Fibroblast of skin of right quadriceps (primary cell): ENCODE data around the gene VGLL4.

Experiments used
- DNase-seq: peaks from one replicate; pipeline ENCODE4 v3.0.0-alpha.2; 2013

The VGLL4 gene

GRCh38 chr3:11625376-11626083 lies 18.2 kb downstream of the VGLL4 start:
- DNase-seq = no peak

- DNase-seq = no peak
These were observed 18.9 kb downstream of the VGLL4 start for GRCh38 chr3:11624704-11625375.

- DNase-seq = peak; percentile 47
These were observed 19.6 kb downstream of the VGLL4 start for GRCh38 chr3:11624161-11624560.

GRCh38 chr3:11622586-11623550 lies 20.8 kb downstream of the VGLL4 start:
- DNase-seq = no peak

GRCh38 chr3:11621077-11621476 lies 22.6 kb downstream of the VGLL4 start:
- no peak for DNase-seq

GRCh38 chr3:11619946-11620652 lies 23.6 kb downstream of the VGLL4 start:
- no peak for DNase-seq

GRCh38 chr3:11619461-11619860 lies 24.3 kb downstream of the VGLL4 start:
- DNase-seq = no peak

GRCh38 chr3:11618904-11619303 lies 24.8 kb downstream of the VGLL4 start:
- no peak for DNase-seq

- DNase-seq = no peak
These were observed 27.2 kb downstream of the VGLL4 start for GRCh38 chr3:11616551-11616950.

- DNase-seq = peak; percentile 49
These were observed 29.7 kb downstream of the VGLL4 start for GRCh38 chr3:11613851-11614487.

GRCh38 chr3:11613319-11613718 lies 30.4 kb downstream of the VGLL4 start:
- peak; percentile 33 for DNase-seq

GRCh38 chr3:11612515-11613188 lies 31.1 kb downstream of the VGLL4 start:
- peak; percentile 70 for DNase-seq

- DNase-seq = peak; percentile 28
These were observed 32.3 kb downstream of the VGLL4 start for GRCh38 chr3:11611341-11611799.

- DNase-seq = no peak
These were observed 32.9 kb downstream of the VGLL4 start for GRCh38 chr3:11610700-11611275.

- DNase-seq = no peak
These were observed 33.6 kb downstream of the VGLL4 start for GRCh38 chr3:11610044-11610671.

- DNase-seq = no peak
These were observed 34.2 kb downstream of the VGLL4 start for GRCh38 chr3:11609481-11609880.

- peak; percentile 42 for DNase-seq
These were observed 35.9 kb downstream of the VGLL4 start for GRCh38 chr3:11607816-11608215.

- DNase-seq = no peak
These were observed 36.8 kb downstream of the VGLL4 start for GRCh38 chr3:11606865-11607440.

- DNase-seq = no peak
These were observed 37.5 kb downstream of the VGLL4 start for GRCh38 chr3:11606090-11606784.

- no peak for DNase-seq
These were observed 38.3 kb downstream of the VGLL4 start for GRCh38 chr3:11605398-11605797.
